Measurements from ENCODE around the gene CMIP.

GRCh38 chr16:81578636-81579413 is 134.2 kb downstream of the CMIP start:
- no peak for TF ChIP-seq CTCF (IDR thresholded peaks at IDR 0.05)
- no peak for TF ChIP-seq POLR2A (IDR thresholded peaks at IDR 0.05)
- no peak for TF ChIP-seq POLR2AphosphoS5 (IDR thresholded peaks at IDR 0.05)
- no peak for TF ChIP-seq EP300 (IDR thresholded peaks at IDR 0.05)

All from sigmoid colon (tissue), 4 donors.